ENCODE measurements around the gene PARN. TPM values are rescaled to one million over a fixed set of nuclear protein-coding genes. Genes with fewer than 3 reads are reported as not detected.

The PARN gene
- total and polyA plus RNA-seq, 9 of the 15 experiments (the other 6 are each of a cell fraction or from before 2014, with no cell fraction given), result 9.6 to 51.3 (median 40.4) TPM

DNA sequence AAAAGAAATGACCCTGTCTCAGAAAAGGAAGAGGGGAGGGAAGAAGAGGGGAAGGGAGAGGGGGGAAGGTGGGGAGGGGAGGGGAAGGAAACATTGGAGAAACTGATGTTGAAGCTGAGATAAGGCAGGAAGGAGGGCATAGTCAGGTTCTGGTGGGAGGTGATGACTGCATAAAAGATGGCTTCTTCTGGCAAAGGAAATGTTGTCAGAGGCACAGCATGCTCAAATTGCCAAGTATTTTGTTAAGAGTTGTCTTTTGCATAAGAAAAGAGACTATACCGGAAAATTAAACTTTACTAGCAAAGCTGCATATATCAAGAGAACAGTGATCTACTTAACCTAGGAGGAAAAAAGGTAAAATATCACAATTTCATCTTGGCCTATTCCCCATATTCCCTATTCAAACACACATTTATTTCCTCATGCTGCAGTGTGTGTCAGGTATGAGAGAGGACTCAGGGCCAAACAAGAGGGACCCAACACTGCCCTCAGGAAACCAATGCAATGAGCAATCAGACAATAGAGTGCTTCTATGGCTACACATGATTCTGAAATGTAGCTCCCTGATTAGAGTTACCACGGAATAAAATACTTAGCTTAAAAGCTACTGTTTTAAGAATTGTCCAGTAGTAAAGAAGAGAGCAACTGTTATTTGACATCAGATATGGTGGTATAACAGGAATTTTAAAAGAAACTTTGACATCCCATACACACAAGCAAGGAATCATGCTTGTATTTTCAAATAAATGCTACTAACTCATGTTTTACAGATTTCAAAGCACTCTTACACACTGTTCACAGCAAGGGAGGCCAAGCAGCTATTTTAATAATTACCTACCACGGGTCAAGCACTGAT lies 80.9 kb downstream of the PARN start:
- POLR2A ChIA-PET, result interaction anchor here (0.7 to 1.0 kb wide), 3 partner anchors 40 to 1426 kb away, joined by 3 read pairs; no protein-coding TSS in a partner anchor
- no TSS peak for BruUV-seq (replicated peaks)
- Histone ChIP-seq H3K9me1 (ENCODE audit: control insufficient read depth, insufficient read depth, low read length) (no peaks in the 10 kb centered on the region), H3K4me3 (no peak overlapping the region), H4K20me1 (replicated peaks; ENCODE audit: control insufficient read depth, insufficient read depth, low read length) (no peaks in the 10 kb centered on the region), H3K9me3 (replicated peaks; ENCODE audit: control insufficient read depth, insufficient read depth, low read depth, low read length) (no peaks in the 10 kb centered on the region), H3K4me2 (ENCODE audit: insufficient read depth, low read length) (no peak overlapping the region), H2AFZ (ENCODE audit: low read depth, low read length) (no peak overlapping the region), H3K36me3 (ENCODE audit: control insufficient read depth, insufficient read depth, low read length) (peaks cover 28% of the 10 kb centered on the region; the same call in 2 of the 3 replicates), H3K79me2 (ENCODE audit: control insufficient read depth, insufficient read depth, low read length) (no peaks in the 10 kb centered on the region), H3K27me3 (ENCODE audit: control insufficient read depth in 2 of 2, insufficient read depth in 2 of 2, low read length in 2 of 2) (no peaks in the 10 kb centered on the region), H3K4me1 (replicated peaks in 1 of 2; ENCODE audit: control insufficient read depth in 2 of 2, insufficient read depth in 2 of 2, low read length in 2 of 2) (peaks cover 0 to 4% of the 10 kb centered on the region in 2 experiments; a peak in 1 of 5 replicates), H3K9ac (ENCODE audit: insufficient read depth in 1 of 2, low read depth in 2 of 2, low read length in 2 of 2) (no peak overlapping the region), H3K27ac (ENCODE audit: extremely low read depth, low read depth, low read length) (no peak overlapping the region)
- intact Hi-C loops (cut with micrococcal nuclease) (no loop called here), in situ Hi-C loops (cut with MboI) (no loop called here)
- CTCF ChIA-PET (ENCODE audit: low intra/inter-chr PET ratio), result no interaction called here
- WGBS (ENCODE audit: insufficient coverage, low coverage, missing lambda C conversion rate), result 64% methylated on average over 3 of the region's 3 CpGs
- no peak for ATAC-seq
- TF ChIP-seq NEUROD1 (IDR thresholded peaks at IDR 0.05; ENCODE audit: borderline replicate concordance, low read depth, low read length, partially characterized antibody), result no peak
- TF ChIP-seq ZNF778 (CRISPR knock-in tag; IDR thresholded peaks at IDR 0.05), result no peak
- TF ChIP-seq ZNF3 (CRISPR knock-in tag; IDR thresholded peaks at IDR 0.05), result no peak
- no peak for TF ChIP-seq KLF16 (IDR thresholded peaks at IDR 0.05)
- TF ChIP-seq, protein P1, sequence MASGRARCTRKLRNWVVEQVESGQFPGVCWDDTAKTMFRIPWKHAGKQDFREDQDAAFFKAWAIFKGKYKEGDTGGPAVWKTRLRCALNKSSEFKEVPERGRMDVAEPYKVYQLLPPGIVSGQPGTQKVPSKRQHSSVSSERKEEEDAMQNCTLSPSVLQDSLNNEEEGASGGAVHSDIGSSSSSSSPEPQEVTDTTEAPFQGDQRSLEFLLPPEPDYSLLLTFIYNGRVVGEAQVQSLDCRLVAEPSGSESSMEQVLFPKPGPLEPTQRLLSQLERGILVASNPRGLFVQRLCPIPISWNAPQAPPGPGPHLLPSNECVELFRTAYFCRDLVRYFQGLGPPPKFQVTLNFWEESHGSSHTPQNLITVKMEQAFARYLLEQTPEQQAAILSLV (tag; IDR thresholded peaks at IDR 0.05), result no peak
- no peak for TF ChIP-seq CCNT2 (IDR thresholded peaks at IDR 0.05; ENCODE audit: borderline replicate concordance, extremely low read depth, insufficient read length, low read depth, low read length)
- TF ChIP-seq XRCC3 (IDR thresholded peaks at IDR 0.05), result no peak
- TF ChIP-seq ZKSCAN1 (IDR thresholded peaks at IDR 0.05; ENCODE audit: low read depth, low read length), result no peak
- TF ChIP-seq ZNF280A (IDR thresholded peaks at IDR 0.05; ENCODE audit: low read depth, partially characterized antibody), result no peak
- TF ChIP-seq ZC3H8 (IDR thresholded peaks at IDR 0.05), result no peak
- TF ChIP-seq RAD21 (CRISPR knock-in tag; conservative IDR thresholded peaks at IDR 0.05 in 1 of 2, IDR thresholded peaks at IDR 0.05 in 1 of 2), result no peak
- TF ChIP-seq NFYB (IDR thresholded peaks at IDR 0.05; ENCODE audit: extremely low read depth, insufficient read length), result no peak
- no peak for TF ChIP-seq ZNF23 (CRISPR knock-in tag; IDR thresholded peaks at IDR 0.05)
- TF ChIP-seq SRSF3 (IDR thresholded peaks at IDR 0.05; ENCODE audit: insufficient read depth, low read length), result no peak
- TF ChIP-seq BRF1 (IDR thresholded peaks at IDR 0.05; ENCODE audit: borderline replicate concordance, extremely low read depth, insufficient read length), result no peak
- FAIRE-seq, result no peak
- peak in 1 of 4 experiments; percentile 13 for DNase-seq (ENCODE audit: extremely low read depth in 1 of 4, low spot score in 3 of 4)

All from K562 (cell line).